ENCODE data around the gene CAMTA1. TPM values are rescaled to one million over a fixed set of nuclear protein-coding genes. Genes with fewer than 3 reads are reported as not detected.

CAMTA1 gene
- polyA plus RNA-seq, 1 experiment, result 23.1 TPM

DNA sequence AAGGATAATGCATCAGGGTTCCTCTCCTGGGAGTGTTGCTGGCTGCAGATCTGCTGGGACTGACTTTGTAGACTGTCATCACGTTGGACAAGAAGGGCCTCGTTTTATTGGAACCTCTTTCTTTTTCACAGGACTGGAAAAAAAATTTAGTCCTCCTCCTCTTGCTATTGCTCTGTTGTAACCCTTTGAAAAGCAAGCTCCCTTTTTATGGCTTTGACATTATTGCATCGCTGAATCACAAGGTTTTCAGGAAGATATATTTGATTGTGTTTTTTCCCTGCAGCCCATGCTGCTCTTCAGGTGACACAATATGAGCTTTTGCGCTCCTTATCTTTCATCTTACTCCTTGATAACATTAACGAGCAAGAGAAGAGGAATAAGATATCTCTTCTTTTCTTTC, 290.9 kb downstream of the CAMTA1 start:
- CTCF ChIA-PET, result no interaction called here
- TF ChIP-seq, protein P1, sequence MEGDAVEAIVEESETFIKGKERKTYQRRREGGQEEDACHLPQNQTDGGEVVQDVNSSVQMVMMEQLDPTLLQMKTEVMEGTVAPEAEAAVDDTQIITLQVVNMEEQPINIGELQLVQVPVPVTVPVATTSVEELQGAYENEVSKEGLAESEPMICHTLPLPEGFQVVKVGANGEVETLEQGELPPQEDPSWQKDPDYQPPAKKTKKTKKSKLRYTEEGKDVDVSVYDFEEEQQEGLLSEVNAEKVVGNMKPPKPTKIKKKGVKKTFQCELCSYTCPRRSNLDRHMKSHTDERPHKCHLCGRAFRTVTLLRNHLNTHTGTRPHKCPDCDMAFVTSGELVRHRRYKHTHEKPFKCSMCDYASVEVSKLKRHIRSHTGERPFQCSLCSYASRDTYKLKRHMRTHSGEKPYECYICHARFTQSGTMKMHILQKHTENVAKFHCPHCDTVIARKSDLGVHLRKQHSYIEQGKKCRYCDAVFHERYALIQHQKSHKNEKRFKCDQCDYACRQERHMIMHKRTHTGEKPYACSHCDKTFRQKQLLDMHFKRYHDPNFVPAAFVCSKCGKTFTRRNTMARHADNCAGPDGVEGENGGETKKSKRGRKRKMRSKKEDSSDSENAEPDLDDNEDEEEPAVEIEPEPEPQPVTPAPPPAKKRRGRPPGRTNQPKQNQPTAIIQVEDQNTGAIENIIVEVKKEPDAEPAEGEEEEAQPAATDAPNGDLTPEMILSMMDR (IDR thresholded peaks at IDR 0.05; ENCODE audit: insufficient read depth, low read depth, low read length), result no peak
- Histone ChIP-seq H3K36me3 (ENCODE audit: control insufficient read depth, insufficient read depth, low read length) (no peaks in the 10 kb centered on the region), H3K27me3 (ENCODE audit: control insufficient read depth, insufficient read depth, low read length) (peaks cover 2% of the 10 kb centered on the region; the same call in 1 of the 2 replicates), H3K4me3 (ENCODE audit: low read depth, low read length) (no peak overlapping the region)
- no peak for DNase-seq (ENCODE audit: low read depth)
- POLR2A ChIA-PET, result no interaction called here

GRCh38 chr1:7076572-7076971, 291.3 kb downstream of the CAMTA1 start:
- CTCF ChIA-PET, result interaction anchor here (0.7 kb wide), 1 partner anchor 27 kb away, joined by 4 read pairs; no protein-coding TSS in a partner anchor
- no peak for DNase-seq (ENCODE audit: low read depth)

DNA sequence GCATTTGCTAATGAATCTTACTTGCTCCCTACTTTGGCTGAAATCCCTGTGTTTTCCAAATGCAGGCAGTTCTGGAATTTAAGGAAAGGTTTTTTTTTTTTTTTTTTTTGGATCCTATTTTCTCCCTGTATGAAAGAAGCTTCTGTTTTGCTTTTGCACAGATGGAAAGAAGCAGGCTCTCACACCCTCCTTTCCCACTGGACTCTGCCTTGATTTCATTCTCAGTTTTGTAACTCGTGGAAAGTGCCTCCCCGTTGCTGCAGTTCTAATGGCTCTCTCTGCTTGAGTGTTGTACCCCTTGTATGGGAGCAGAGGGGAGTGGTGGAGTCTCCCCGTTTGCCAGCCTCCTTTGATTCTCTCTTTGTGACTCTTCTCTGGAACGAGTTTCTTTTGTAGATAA, 291.9 kb downstream of the CAMTA1 start:
- no peak for DNase-seq (ENCODE audit: low read depth)
- ChIA-PET CTCF (interaction anchor here (0.7 kb wide), 1 partner anchor 28 kb away, joined by 4 read pairs; no protein-coding TSS in a partner anchor), POLR2A (no interaction called here)
- TF ChIP-seq, protein P1 (IDR thresholded peaks at IDR 0.05; ENCODE audit: insufficient read depth, low read depth, low read length), result no peak
- no peaks in the 10 kb centered on the region for H3K36me3 ChIP-seq (ENCODE audit: control insufficient read depth, insufficient read depth, low read length)
- no peak overlapping the region for H3K4me3 ChIP-seq (ENCODE audit: low read depth, low read length)
- H3K27me3 ChIP-seq (ENCODE audit: control insufficient read depth, insufficient read depth, low read length), result no peaks in the 10 kb centered on the region

More at GRCh38 chr1:7076572-7076971, 291.3 kb downstream of the CAMTA1 start:
- Histone ChIP-seq H3K36me3 (ENCODE audit: control insufficient read depth, insufficient read depth, low read length) (no peaks in the 10 kb centered on the region), H3K27me3 (ENCODE audit: control insufficient read depth, insufficient read depth, low read length) (peaks cover 2% of the 10 kb centered on the region; the same call in 1 of the 2 replicates), H3K4me3 (ENCODE audit: low read depth, low read length) (no peak overlapping the region)
- TF ChIP-seq, protein P1 (IDR thresholded peaks at IDR 0.05; ENCODE audit: insufficient read depth, low read depth, low read length), result no peak
- POLR2A ChIA-PET, result no interaction called here

GRCh38 chr1:7077970-7078369, 292.7 kb downstream of the CAMTA1 start:
- no peak for DNase-seq (ENCODE audit: low read depth)
- Histone ChIP-seq H3K4me3 (ENCODE audit: low read depth, low read length) (no peak overlapping the region), H3K27me3 (ENCODE audit: control insufficient read depth, insufficient read depth, low read length) (no peaks in the 10 kb centered on the region), H3K36me3 (ENCODE audit: control insufficient read depth, insufficient read depth, low read length) (no peaks in the 10 kb centered on the region)
- POLR2A ChIA-PET, result no interaction called here
- CTCF ChIA-PET, result interaction anchor here (5.0 kb wide), 1 partner anchor 8 kb away, joined by 35 read pairs; no protein-coding TSS in a partner anchor
- TF ChIP-seq, protein P1 (IDR thresholded peaks at IDR 0.05; ENCODE audit: insufficient read depth, low read depth, low read length), result no peak

- Histone ChIP-seq H3K36me3 (ENCODE audit: control insufficient read depth, insufficient read depth, low read length) (no peaks in the 10 kb centered on the region), H3K4me3 (ENCODE audit: low read depth, low read length) (no peak overlapping the region), H3K27me3 (ENCODE audit: control insufficient read depth, insufficient read depth, low read length) (no peaks in the 10 kb centered on the region)
- ChIA-PET CTCF (interaction anchor here (5.0 kb wide), 1 partner anchor 9 kb away, joined by 35 read pairs; no protein-coding TSS in a partner anchor), POLR2A (no interaction called here)
- DNase-seq (ENCODE audit: low read depth), result no peak
- TF ChIP-seq, protein P1 (IDR thresholded peaks at IDR 0.05; ENCODE audit: insufficient read depth, low read depth, low read length), result no peak
These were observed 294.4 kb downstream of the CAMTA1 start for GRCh38 chr1:7079637-7080036.
